ENCODE measurements around the gene NSD1. TPM values are rescaled to one million over a fixed set of nuclear protein-coding genes. Genes with fewer than 3 reads are reported as not detected.

The NSD1 gene
- total and polyA plus RNA-seq, 2 donors (not counting 1 experiment from before 2014, with no cell fraction given): 19.3 to 52.8 TPM

GRCh38 chr5:177329883-177330282 is 196.3 kb downstream of the NSD1 start:
- Histone ChIP-seq H3K36me3 (ENCODE audit: control insufficient read depth, insufficient read depth, low read length) (peaks cover 28% of the 10 kb centered on the region), H3K27me3 (ENCODE audit: control insufficient read depth, insufficient read depth, low read length) (no peaks in the 10 kb centered on the region), H3K9me3 (ENCODE audit: control insufficient read depth, insufficient read depth, low read depth, low read length) (no peaks in the 10 kb centered on the region), H3K4me1 (ENCODE audit: control insufficient read depth, extremely low read depth, insufficient read depth, low read length) (peaks cover 9% of the 10 kb centered on the region), H3K9ac (ENCODE audit: insufficient read depth, low read length) (no peak overlapping the region), H3K4me3 (replicated peaks in 1 of 4; ENCODE audit: control extremely low read depth in 1 of 4, insufficient read depth in 1 of 4, low read depth in 3 of 4, low read length in 4 of 4) (no peak overlapping the region), H4K20me1 (ENCODE audit: control insufficient read depth, extremely low read depth, insufficient read depth, low read length) (no peaks in the 10 kb centered on the region), H3K79me2 (ENCODE audit: control insufficient read depth, insufficient read depth, low read length) (no peaks in the 10 kb centered on the region), H3K27ac (ENCODE audit: insufficient read depth, low read length) (no peak overlapping the region), H3K4me2 (ENCODE audit: extremely low read depth, insufficient read depth, low read length) (no peak overlapping the region), H2AFZ (ENCODE audit: low read length) (no peak overlapping the region)
- TF ChIP-seq, protein P1, sequence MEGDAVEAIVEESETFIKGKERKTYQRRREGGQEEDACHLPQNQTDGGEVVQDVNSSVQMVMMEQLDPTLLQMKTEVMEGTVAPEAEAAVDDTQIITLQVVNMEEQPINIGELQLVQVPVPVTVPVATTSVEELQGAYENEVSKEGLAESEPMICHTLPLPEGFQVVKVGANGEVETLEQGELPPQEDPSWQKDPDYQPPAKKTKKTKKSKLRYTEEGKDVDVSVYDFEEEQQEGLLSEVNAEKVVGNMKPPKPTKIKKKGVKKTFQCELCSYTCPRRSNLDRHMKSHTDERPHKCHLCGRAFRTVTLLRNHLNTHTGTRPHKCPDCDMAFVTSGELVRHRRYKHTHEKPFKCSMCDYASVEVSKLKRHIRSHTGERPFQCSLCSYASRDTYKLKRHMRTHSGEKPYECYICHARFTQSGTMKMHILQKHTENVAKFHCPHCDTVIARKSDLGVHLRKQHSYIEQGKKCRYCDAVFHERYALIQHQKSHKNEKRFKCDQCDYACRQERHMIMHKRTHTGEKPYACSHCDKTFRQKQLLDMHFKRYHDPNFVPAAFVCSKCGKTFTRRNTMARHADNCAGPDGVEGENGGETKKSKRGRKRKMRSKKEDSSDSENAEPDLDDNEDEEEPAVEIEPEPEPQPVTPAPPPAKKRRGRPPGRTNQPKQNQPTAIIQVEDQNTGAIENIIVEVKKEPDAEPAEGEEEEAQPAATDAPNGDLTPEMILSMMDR (conservative IDR thresholded peaks at IDR 0.05 in 1 of 2, IDR thresholded peaks at IDR 0.05 in 1 of 2; ENCODE audit: low read depth in 1 of 2, low read length in 2 of 2): no peak
- no peak for TF ChIP-seq EZH2 (IDR thresholded peaks at IDR 0.05; ENCODE audit: low read length, missing control alignments)
- no peak for DNase-seq (ENCODE audit: low read depth in 2 of 2)

DNA sequence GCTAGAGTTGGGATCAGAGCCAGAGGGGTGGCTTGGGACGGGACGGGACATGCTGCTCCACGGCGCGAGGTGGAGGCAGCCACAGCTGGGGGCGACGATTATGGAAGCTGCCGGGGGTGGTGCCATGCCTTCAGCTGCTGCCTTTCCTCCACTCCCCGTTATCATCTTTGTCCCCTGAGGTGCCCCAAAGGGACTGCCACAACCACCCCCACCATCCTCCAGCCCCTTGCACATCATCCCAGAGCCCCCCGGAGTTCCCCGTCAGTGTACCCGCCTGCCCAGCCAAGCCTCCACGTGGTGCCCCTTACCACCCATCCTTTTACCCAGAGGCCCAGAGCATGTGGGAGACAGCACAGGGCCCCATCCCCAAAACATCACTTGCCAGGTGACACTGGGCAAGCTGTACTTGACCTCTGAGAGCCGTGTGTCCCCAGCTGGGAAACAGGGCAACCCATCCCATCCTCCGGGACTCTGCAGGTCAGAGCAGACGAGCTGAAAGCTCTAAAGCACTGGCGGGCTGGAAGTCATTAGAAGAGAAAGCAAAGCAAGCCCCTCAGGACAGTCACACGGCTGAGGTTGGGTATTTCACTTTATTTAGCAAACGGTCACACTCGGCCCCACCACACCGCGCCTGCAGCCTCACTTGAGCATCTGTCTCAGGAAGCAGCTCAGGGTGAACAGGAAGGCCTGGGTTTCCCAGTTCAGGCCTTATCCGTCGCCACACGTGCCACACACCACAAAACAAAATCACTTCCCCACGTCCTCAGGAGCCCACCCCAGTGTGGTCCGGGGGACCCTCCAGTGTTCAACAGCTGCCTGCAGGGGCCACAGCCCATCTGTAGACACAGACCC is 197.6 kb downstream of the NSD1 start:
- H3K4me2 ChIP-seq (ENCODE audit: extremely low read depth, insufficient read depth, low read length): no peak overlapping the region
- no peak overlapping the region for H3K9ac ChIP-seq (ENCODE audit: insufficient read depth, low read length)
- H3K27ac ChIP-seq (ENCODE audit: insufficient read depth, low read length): no peak overlapping the region
- no peak overlapping the region for H3K4me3 ChIP-seq (replicated peaks in 1 of 4; ENCODE audit: control extremely low read depth in 1 of 4, insufficient read depth in 1 of 4, low read depth in 3 of 4, low read length in 4 of 4)
- no peak for TF ChIP-seq EZH2 (IDR thresholded peaks at IDR 0.05; ENCODE audit: low read length, missing control alignments)
- TF ChIP-seq, protein P1 (conservative IDR thresholded peaks at IDR 0.05 in 1 of 2, IDR thresholded peaks at IDR 0.05 in 1 of 2; ENCODE audit: low read depth in 1 of 2, low read length in 2 of 2): no peak
- no peaks in the 10 kb centered on the region for H3K9me3 ChIP-seq (ENCODE audit: control insufficient read depth, insufficient read depth, low read depth, low read length)
- H3K79me2 ChIP-seq (ENCODE audit: control insufficient read depth, insufficient read depth, low read length): no peaks in the 10 kb centered on the region
- H3K4me1 ChIP-seq (ENCODE audit: control insufficient read depth, extremely low read depth, insufficient read depth, low read length): peaks cover 5% of the 10 kb centered on the region
- peaks cover 30% of the 10 kb centered on the region for H3K36me3 ChIP-seq (ENCODE audit: control insufficient read depth, insufficient read depth, low read length)
- no peaks in the 10 kb centered on the region for H4K20me1 ChIP-seq (ENCODE audit: control insufficient read depth, extremely low read depth, insufficient read depth, low read length)
- no peak overlapping the region for H2AFZ ChIP-seq (ENCODE audit: low read length)
- DNase-seq (ENCODE audit: low read depth in 2 of 2): no peak
- no peaks in the 10 kb centered on the region for H3K27me3 ChIP-seq (ENCODE audit: control insufficient read depth, insufficient read depth, low read length)

DNA sequence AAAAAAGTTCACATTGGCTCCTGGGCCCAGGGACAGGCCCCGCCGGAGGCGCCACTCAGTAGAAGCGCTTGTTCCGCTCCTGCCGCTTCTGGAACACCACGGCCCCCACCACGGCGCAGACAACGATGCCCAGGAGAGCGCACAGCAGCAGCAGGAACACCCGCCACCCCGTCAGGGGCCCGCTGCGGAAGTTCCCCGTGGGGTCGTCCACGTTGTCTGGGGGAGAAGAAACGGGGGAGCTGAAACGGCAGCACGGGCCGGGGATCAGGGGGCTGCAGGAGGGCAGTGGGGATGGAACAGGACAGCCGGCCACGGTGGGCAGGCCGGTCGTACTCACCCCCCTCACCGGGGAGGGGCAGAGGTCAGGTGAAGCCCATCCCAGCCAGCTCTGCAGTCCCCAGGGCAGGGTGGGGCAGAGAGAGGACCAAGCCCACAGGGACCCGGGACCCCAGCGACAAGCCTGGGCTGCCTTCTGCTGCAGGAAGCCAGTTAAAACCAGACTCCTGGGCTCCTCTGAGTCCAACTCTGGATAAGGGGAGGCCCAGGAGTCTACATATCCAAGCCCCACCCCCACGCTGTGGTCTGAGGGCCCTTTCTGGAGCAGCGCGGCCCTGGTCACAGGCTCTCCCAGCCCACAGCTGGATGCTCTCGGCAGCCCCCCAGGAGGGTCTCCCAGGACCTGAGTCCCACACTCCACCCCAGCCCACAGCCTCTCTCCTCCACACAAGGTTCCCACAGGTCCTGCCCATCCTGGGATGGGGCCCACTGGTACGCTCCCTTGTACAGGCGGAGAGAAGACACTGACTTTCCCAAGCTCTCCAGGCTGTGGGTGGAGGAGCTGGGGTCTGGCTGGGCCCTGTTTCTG is 198.7 kb downstream of the NSD1 start:
- H3K36me3 ChIP-seq (ENCODE audit: control insufficient read depth, insufficient read depth, low read length): peaks cover 36% of the 10 kb centered on the region
- H3K4me1 ChIP-seq (ENCODE audit: control insufficient read depth, extremely low read depth, insufficient read depth, low read length): peaks cover 5% of the 10 kb centered on the region
- TF ChIP-seq EZH2 (IDR thresholded peaks at IDR 0.05; ENCODE audit: low read length, missing control alignments): no peak
- TF ChIP-seq, protein P1 (conservative IDR thresholded peaks at IDR 0.05 in 1 of 2, IDR thresholded peaks at IDR 0.05 in 1 of 2; ENCODE audit: low read depth in 1 of 2, low read length in 2 of 2): no peak
- no peak for DNase-seq (ENCODE audit: low read depth in 2 of 2)
- H3K4me3 ChIP-seq (replicated peaks in 1 of 4; ENCODE audit: control extremely low read depth in 1 of 4, insufficient read depth in 1 of 4, low read depth in 3 of 4, low read length in 4 of 4): no peak overlapping the region
- no peaks in the 10 kb centered on the region for H3K27me3 ChIP-seq (ENCODE audit: control insufficient read depth, insufficient read depth, low read length)
- no peak overlapping the region for H3K27ac ChIP-seq (ENCODE audit: insufficient read depth, low read length)
- H3K4me2 ChIP-seq (ENCODE audit: extremely low read depth, insufficient read depth, low read length): no peak overlapping the region
- H3K9me3 ChIP-seq (ENCODE audit: control insufficient read depth, insufficient read depth, low read depth, low read length): no peaks in the 10 kb centered on the region
- no peaks in the 10 kb centered on the region for H4K20me1 ChIP-seq (ENCODE audit: control insufficient read depth, extremely low read depth, insufficient read depth, low read length)
- no peaks in the 10 kb centered on the region for H3K79me2 ChIP-seq (ENCODE audit: control insufficient read depth, insufficient read depth, low read length)
- H3K9ac ChIP-seq (ENCODE audit: insufficient read depth, low read length): no peak overlapping the region
- H2AFZ ChIP-seq (ENCODE audit: low read length): no peak overlapping the region

All from fibroblast of lung (primary cell).